GM12878 (cell line): Measurements from ENCODE around the gene RECK. TPM values are rescaled to one million over a fixed set of nuclear protein-coding genes. Genes with fewer than 3 reads are reported as not detected.

Source experiments
- ATAC-seq: fragments of 200-7000 bp; cut with Tn5 transposase; 3 replicates; pipeline ENCODE4 v1.9.1; 2020; ENCODE audit warnings: mild to moderate bottlenecking, moderate library complexity
- BruUV-seq: library from RNA; stranded (reverse); fragments of 400-500 nt; replicated peaks from 2 replicates; lab custom pipeline; 2021; lab: Mats Ljungman, UMichigan
- CTCF ChIA-PET: fragments of 300-600 bp; sonication (Branson Sonifier 250); formaldehyde crosslinking; extraction: SDS; loops from one replicate; lab custom pipeline; 2021; ENCODE audit warnings: inconsistent platforms; lab: Yijun Ruan, JAX
- POLR2A ChIA-PET: fragments of 350-600 bp; formaldehyde crosslinking; extraction: SDS; loops from one replicate; lab custom pipeline; 2021; ENCODE audit warnings: inconsistent platforms; lab: Charles Lee
- RAD21 ChIA-PET: fragments of 300-600 bp; sonication (Branson Sonifier 250); formaldehyde crosslinking; loops from one replicate; lab custom pipeline; 2023; ENCODE audit warnings: antibody characterized with exemption; ENCODE audit not compliant: unreplicated experiment; lab: Charles Lee
- SMC1A ChIA-PET: fragments of 300-600 bp; sonication (Branson Sonifier 250); formaldehyde crosslinking; loops from one replicate; lab custom pipeline; 2023; ENCODE audit not compliant: unreplicated experiment, uncharacterized antibody; lab: Charles Lee
- DNase-seq: peaks from one replicate; pipeline ENCODE4 v3.0.0-alpha.2; 2011; ENCODE audit warnings: low read depth, low spot score
- FAIRE-seq: peaks from 3 replicates; lab custom pipeline; 2011; peaks lifted over from hg19 to GRCh38; lab: Jason Lieb, UNC
- H2AFZ ChIP-seq: 2 replicates; pipeline ENCODE4 v1.6.0; 2011; ENCODE audit warnings: low read depth, low read length, control low read depth; ENCODE audit not compliant: control insufficient read depth
- H3K27ac ChIP-seq: 2 replicates; pipeline ENCODE4 v1.5.1; 2011; ENCODE audit warnings: control low read depth; ENCODE audit not compliant: control insufficient read depth, insufficient read depth
- H3K27me3 ChIP-seq, 2 experiments: replicated peaks in 1 of 2; 2 replicates each; pipeline versions ENCODE4 v1.6.0 to v1.6.1; 2011; ENCODE audit warnings: low read length in 1 of 2; ENCODE audit not compliant: control insufficient read depth in 2 of 2, insufficient read depth in 2 of 2
- H3K36me3 ChIP-seq, 2 experiments: 2 replicates each; pipeline ENCODE4 v1.5.1; 2011; ENCODE audit warnings: low read length in 1 of 2; ENCODE audit not compliant: control insufficient read depth in 2 of 2, insufficient read depth in 2 of 2
- H3K4me1 ChIP-seq: 2 replicates; pipeline ENCODE4 v1.6.1; 2011; ENCODE audit warnings: mild to moderate bottlenecking, low read length, moderate library complexity, mixed read lengths; ENCODE audit not compliant: control insufficient read depth, insufficient read depth
- H3K4me2 ChIP-seq: 2 replicates; pipeline ENCODE4 v1.6.0; 2011; ENCODE audit warnings: control low read depth; ENCODE audit not compliant: control insufficient read depth, insufficient read depth
- H3K4me3 ChIP-seq: fragments of 200-600 bp; sonication (generic); 2 replicates; pipeline ENCODE4 v1.5.1; 2016
- H3K79me2 ChIP-seq: 2 replicates; pipeline ENCODE4 v1.6.0; 2011; ENCODE audit warnings: low read length; ENCODE audit not compliant: control insufficient read depth, insufficient read depth
- H3K9ac ChIP-seq: 2 replicates; pipeline ENCODE4 v1.8.0; 2011; ENCODE audit warnings: low read length, control low read depth, mixed read lengths; ENCODE audit not compliant: control insufficient read depth, insufficient read depth
- H3K9me3 ChIP-seq: replicated peaks from 3 replicates; pipeline ENCODE4 v1.5.1; 2011; ENCODE audit warnings: mild to moderate bottlenecking, low read length; ENCODE audit not compliant: control insufficient read depth, insufficient read depth
- H4K20me1 ChIP-seq: 2 replicates; pipeline ENCODE4 v1.6.0; 2011; ENCODE audit not compliant: control insufficient read depth, insufficient read depth
- BCL11A ChIP-seq: IDR thresholded peaks from 2 replicates; pipeline ENCODE4 v1.6.1; 2011; ENCODE audit warnings: low read depth, low read length
- CHD4 ChIP-seq: fragments of 200-600 bp; sonication (generic); IDR thresholded peaks from 2 replicates; pipeline ENCODE4 v1.6.1; 2016; ENCODE audit warnings: mild to moderate bottlenecking
- GATAD2B ChIP-seq: fragments of 450-650 bp; conservative IDR thresholded peaks from 2 replicates; pipeline ENCODE4 v1.6.1; 2017; ENCODE audit warnings: low read depth, mild to moderate bottlenecking, moderate library complexity
- HDAC2 ChIP-seq: fragments of 200-600 bp; sonication (generic); IDR thresholded peaks from 2 replicates; pipeline ENCODE4 v1.6.1; 2017
- JUNB ChIP-seq: IDR thresholded peaks from 2 replicates; pipeline ENCODE4 v1.6.1; 2016; ENCODE audit warnings: antibody characterized with exemption, mild to moderate bottlenecking
- MEF2A ChIP-seq: IDR thresholded peaks from 2 replicates; pipeline ENCODE4 v1.6.1; 2011; ENCODE audit warnings: low read depth, mild to moderate bottlenecking, low read length, moderate library complexity; ENCODE audit not compliant: insufficient read depth
- MEF2B ChIP-seq: fragments of 450-650 bp; IDR thresholded peaks from 2 replicates; pipeline ENCODE4 v1.6.1; 2018; ENCODE audit warnings: mild to moderate bottlenecking, moderate library complexity; ENCODE audit not compliant: partially characterized antibody, poor library complexity, severe bottlenecking
- NFYA ChIP-seq: IDR thresholded peaks from 2 replicates; pipeline ENCODE4 v1.6.1; 2011; ENCODE audit warnings: low read depth, mild to moderate bottlenecking, low read length, improper control_type of control experiment, borderline replicate concordance
- NFYB ChIP-seq: IDR thresholded peaks from 2 replicates; pipeline ENCODE4 v1.6.1; 2011; ENCODE audit warnings: low read depth, mild to moderate bottlenecking, low read length, improper control_type of control experiment, moderate library complexity; ENCODE audit not compliant: insufficient read depth
- SMAD1 ChIP-seq: fragments of 450-650 bp; IDR thresholded peaks from 2 replicates; pipeline ENCODE4 v1.6.1; 2018; ENCODE audit warnings: mild to moderate bottlenecking, low read depth; ENCODE audit not compliant: partially characterized antibody
- SPI1 ChIP-seq: IDR thresholded peaks from 2 replicates; pipeline ENCODE4 v1.6.1; 2011; ENCODE audit warnings: low read depth, mild to moderate bottlenecking, low read length, moderate library complexity, borderline replicate concordance; ENCODE audit not compliant: insufficient read depth
- TBL1XR1 ChIP-seq: IDR thresholded peaks from 2 replicates; pipeline ENCODE4 v1.6.1; 2012; ENCODE audit warnings: low read depth, low read length, improper control_type of control experiment
- TCF3 ChIP-seq: IDR thresholded peaks from 2 replicates; pipeline ENCODE4 v1.6.1; 2012; ENCODE audit warnings: low read depth, mild to moderate bottlenecking, low read length, borderline replicate concordance; ENCODE audit not compliant: insufficient read depth
- WRNIP1 ChIP-seq: IDR thresholded peaks from 2 replicates; pipeline ENCODE4 v1.6.1; 2011; ENCODE audit warnings: low read depth, low read length, improper control_type of control experiment, borderline replicate concordance
- ZSCAN29 ChIP-seq: fragments of 450-650 bp; IDR thresholded peaks from 2 replicates; pipeline ENCODE4 v1.6.1; 2017; ENCODE audit warnings: mild to moderate bottlenecking, moderate library complexity
- ZZZ3 ChIP-seq: IDR thresholded peaks from 2 replicates; pipeline ENCODE4 v1.6.1; 2011; ENCODE audit warnings: low read depth; ENCODE audit not compliant: control insufficient read depth, insufficient read length
- WGBS: methylation state at CpG from one replicate; pipeline ENCODE4 v1.1.6; 2016; ENCODE audit warnings: low lambda C conversion rate; ENCODE audit not compliant: insufficient replicate concordance, insufficient coverage; ENCODE audit errors: missing lambda C conversion rate; 5-methylcytosine and 5-hydroxymethylcytosine counted together
- in situ Hi-C: fragments of 300-500 bp; cut with MboI; formaldehyde crosslinking; loops from 9 replicates; pipeline ENCODE4 v1.14.3; 2018; ENCODE audit warnings: mixed read lengths
- intact Hi-C: fragments of 100-400 bp; cut with micrococcal nuclease; formaldehyde crosslinking; loops from one replicate; pipeline ENCODE4 v1.14.2; 2022; ENCODE audit not compliant: unreplicated experiment
- polyA plus RNA-seq, 11 experiments: library from polyadenylated mRNA; depleted of rRNA in 4 of 11; unstranded in 6 of 11; stranded (reverse) in 5 of 11; fragments of >200 nt; fragmentation: Nextera tagmentation in 4 of 11; fragmentation: Illumina TruSeq in 1 of 11; extraction: Ambion mirVana in 4 of 11; extraction: Trizol in 1 of 11; gene quantifications; 1 replicate in 1 of 11; 2 replicates in 10 of 11; pipeline versions ENCODE4 v1.2.1 to v1.2.3, GENCODE V29; 2011 to 2016; ENCODE audit warnings: inconsistent platforms in 2 of 11, missing spikeins in 2 of 11, low read depth in 1 of 11
- total RNA-seq, 4 experiments: library from RNA; depleted of rRNA in 3 of 4; stranded (reverse); fragments of >200 nt in 3 of 4; fragmentation: Illumina TruSeq in 1 of 4; extraction: Trizol in 1 of 4; gene quantifications; 2 replicates each; pipeline versions ENCODE4 v1.2.1 to v1.2.3, GENCODE V29; 2013 to 2021

Gene RECK
- total and polyA plus RNA-seq, 10 of the 15 experiments (the other 5 are each of a cell fraction or from before 2014, with no cell fraction given), result 0.02 to 0.40 (median 0.13) TPM

GRCh38 chr9:36033788-36034187 is 2.9 kb upstream of the RECK start:
- WGBS, result 64% methylated on average over 3 of the region's 3 CpGs
- ChIA-PET CTCF (no interaction called here), RAD21 (no interaction called here), POLR2A (no interaction called here), SMC1A (no interaction called here)
- H3K4me3 ChIP-seq, result no peak overlapping the region
- no TSS peak for BruUV-seq
- FAIRE-seq (no peak), ATAC-seq (no peak), DNase-seq (no peak)
- H4K20me1 ChIP-seq, result no peaks in the 10 kb centered on the region
- H3K27ac ChIP-seq, result no peak overlapping the region
- no peak for TF ChIP-seq BCL11A
- TF ChIP-seq SMAD1, result no peak
- TF ChIP-seq CHD4, result no peak
- no peak for TF ChIP-seq SPI1
- TF ChIP-seq WRNIP1, result no peak
- TF ChIP-seq NFYB, result no peak
- no peak for TF ChIP-seq TBL1XR1
- H3K36me3 ChIP-seq, result no peaks in the 10 kb centered on the region
- no peak overlapping the region for H3K9ac ChIP-seq
- H3K9me3 ChIP-seq, result no peaks in the 10 kb centered on the region
- H2AFZ ChIP-seq, result no peak overlapping the region
- no peaks in the 10 kb centered on the region; the same call in 1 of the 2 replicates for H3K4me1 ChIP-seq
- in situ Hi-C loops, result no loop called here
- H3K79me2 ChIP-seq, result no peaks in the 10 kb centered on the region
- no peak overlapping the region for H3K4me2 ChIP-seq
- intact Hi-C loops, result loop anchor here (10.0 kb wide), 1 partner anchor 131 kb away; the partner anchor contains the start of gene CCIN
- peaks cover 0 to 2% of the 10 kb centered on the region in 2 experiments; a peak in 1 of 4 replicates for H3K27me3 ChIP-seq

- TF ChIP-seq TCF3, result no peak
- TF ChIP-seq ZSCAN29, result no peak
- TF ChIP-seq MEF2A, result no peak
- TF ChIP-seq HDAC2, result no peak
- TF ChIP-seq GATAD2B, result no peak
- TF ChIP-seq ZZZ3, result no peak
- no peak for TF ChIP-seq NFYA
- no peak for TF ChIP-seq JUNB
- no peak for TF ChIP-seq MEF2B
- TF ChIP-seq, all 136 proteins: peak for 0
- 46% methylated on average over 5 of the region's 5 CpGs for WGBS
- Histone ChIP-seq H3K9ac (no peak overlapping the region), H4K20me1 (no peaks in the 10 kb centered on the region), H3K27me3 (peaks cover 0 to 2% of the 10 kb centered on the region in 2 experiments; a peak in 1 of 4 replicates), H3K4me2 (no peak overlapping the region), H3K4me1 (no peaks in the 10 kb centered on the region; the same call in 1 of the 2 replicates), H3K27ac (no peak overlapping the region), H3K79me2 (no peaks in the 10 kb centered on the region), H3K4me3 (no peak overlapping the region), H2AFZ (no peak overlapping the region), H3K36me3 (no peaks in the 10 kb centered on the region), H3K9me3 (no peaks in the 10 kb centered on the region)
- in situ Hi-C loops (no loop called here), intact Hi-C loops (loop anchor here (10.0 kb wide), 1 partner anchor 131 kb away; the partner anchor contains the start of gene CCIN)
- ATAC-seq (no peak), FAIRE-seq (no peak), DNase-seq (no peak)
- ChIA-PET RAD21 (no interaction called here), POLR2A (no interaction called here), CTCF (no interaction called here), SMC1A (no interaction called here)
- BruUV-seq, result no TSS peak
Observed at GRCh38 chr9:36034234-36034633, 2.5 kb upstream of the RECK start.
